ENCODE measurements around the gene ITGA1.

ITGA1 gene

GRCh38 chr5:52928689-52929088 is 141.0 kb downstream of the ITGA1 start:
- ATAC-seq = no peak
- TF ChIP-seq TCF4 (CRISPR knock-in tag; IDR thresholded peaks at IDR 0.05; ENCODE audit: borderline replicate concordance) (no peak), ZFP3 (CRISPR knock-in tag; IDR thresholded peaks at IDR 0.05) (no peak), ZNF70 (CRISPR knock-in tag; IDR thresholded peaks at IDR 0.05) (no peak), OSR1 (CRISPR knock-in tag; IDR thresholded peaks at IDR 0.05) (no peak), ISL1 (CRISPR knock-in tag; IDR thresholded peaks at IDR 0.05) (no peak), ESRRG (CRISPR knock-in tag; IDR thresholded peaks at IDR 0.05) (no peak), CSRNP3 (CRISPR knock-in tag; IDR thresholded peaks at IDR 0.05) (no peak), PPARA (CRISPR knock-in tag; IDR thresholded peaks at IDR 0.05; ENCODE audit: borderline replicate concordance) (no peak), TSHZ2 (CRISPR knock-in tag; IDR thresholded peaks at IDR 0.05) (no peak), ARNTL (CRISPR knock-in tag; IDR thresholded peaks at IDR 0.05; ENCODE audit: borderline replicate concordance, low read depth) (no peak), CSDC2 (CRISPR knock-in tag; IDR thresholded peaks at IDR 0.05) (no peak), TOX (CRISPR knock-in tag; IDR thresholded peaks at IDR 0.05; ENCODE audit: borderline replicate concordance) (no peak), ZC3H10 (CRISPR knock-in tag; IDR thresholded peaks at IDR 0.05) (no peak)
- TF ChIP-seq, protein P1, sequence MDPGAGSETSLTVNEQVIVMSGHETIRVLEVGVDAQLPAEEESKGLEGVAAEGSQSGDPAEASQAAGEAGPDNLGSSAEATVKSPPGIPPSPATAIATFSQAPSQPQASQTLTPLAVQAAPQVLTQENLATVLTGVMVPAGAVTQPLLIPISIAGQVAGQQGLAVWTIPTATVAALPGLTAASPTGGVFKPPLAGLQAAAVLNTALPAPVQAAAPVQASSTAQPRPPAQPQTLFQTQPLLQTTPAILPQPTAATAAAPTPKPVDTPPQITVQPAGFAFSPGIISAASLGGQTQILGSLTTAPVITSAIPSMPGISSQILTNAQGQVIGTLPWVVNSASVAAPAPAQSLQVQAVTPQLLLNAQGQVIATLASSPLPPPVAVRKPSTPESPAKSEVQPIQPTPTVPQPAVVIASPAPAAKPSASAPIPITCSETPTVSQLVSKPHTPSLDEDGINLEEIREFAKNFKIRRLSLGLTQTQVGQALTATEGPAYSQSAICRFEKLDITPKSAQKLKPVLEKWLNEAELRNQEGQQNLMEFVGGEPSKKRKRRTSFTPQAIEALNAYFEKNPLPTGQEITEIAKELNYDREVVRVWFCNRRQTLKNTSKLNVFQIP (CRISPR knock-in tag; IDR thresholded peaks at IDR 0.05; ENCODE audit: borderline replicate concordance, low read depth) = no peak
- TF ChIP-seq, protein P2, sequence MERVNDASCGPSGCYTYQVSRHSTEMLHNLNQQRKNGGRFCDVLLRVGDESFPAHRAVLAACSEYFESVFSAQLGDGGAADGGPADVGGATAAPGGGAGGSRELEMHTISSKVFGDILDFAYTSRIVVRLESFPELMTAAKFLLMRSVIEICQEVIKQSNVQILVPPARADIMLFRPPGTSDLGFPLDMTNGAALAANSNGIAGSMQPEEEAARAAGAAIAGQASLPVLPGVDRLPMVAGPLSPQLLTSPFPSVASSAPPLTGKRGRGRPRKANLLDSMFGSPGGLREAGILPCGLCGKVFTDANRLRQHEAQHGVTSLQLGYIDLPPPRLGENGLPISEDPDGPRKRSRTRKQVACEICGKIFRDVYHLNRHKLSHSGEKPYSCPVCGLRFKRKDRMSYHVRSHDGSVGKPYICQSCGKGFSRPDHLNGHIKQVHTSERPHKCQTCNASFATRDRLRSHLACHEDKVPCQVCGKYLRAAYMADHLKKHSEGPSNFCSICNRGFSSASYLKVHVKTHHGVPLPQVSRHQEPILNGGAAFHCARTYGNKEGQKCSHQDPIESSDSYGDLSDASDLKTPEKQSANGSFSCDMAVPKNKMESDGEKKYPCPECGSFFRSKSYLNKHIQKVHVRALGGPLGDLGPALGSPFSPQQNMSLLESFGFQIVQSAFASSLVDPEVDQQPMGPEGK (CRISPR knock-in tag; IDR thresholded peaks at IDR 0.05; ENCODE audit: borderline replicate concordance) = no peak

DNA sequence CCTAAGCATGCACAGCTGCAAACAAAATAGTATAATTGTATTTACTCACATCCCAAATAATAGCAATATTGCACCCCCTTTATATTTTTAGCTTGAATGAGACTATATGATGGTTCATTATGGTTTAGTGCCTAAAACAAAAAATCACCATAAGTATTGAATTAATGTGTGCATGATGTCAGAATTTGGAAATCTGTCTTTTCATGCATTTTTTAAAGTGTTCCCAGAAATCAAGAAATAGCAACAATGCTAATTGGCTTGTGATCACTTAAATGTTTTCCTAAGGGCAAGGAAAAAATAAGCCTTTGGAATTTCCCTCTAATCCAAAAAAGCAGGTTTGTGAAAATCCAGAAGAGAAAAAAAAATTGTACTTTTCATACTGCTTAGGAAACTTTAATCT is 150.5 kb downstream of the ITGA1 start:
- ATAC-seq = no peak
- TF ChIP-seq ZC3H10 (CRISPR knock-in tag; IDR thresholded peaks at IDR 0.05) (no peak), GLIS3 (CRISPR knock-in tag; IDR thresholded peaks at IDR 0.05) (no peak), ISL1 (CRISPR knock-in tag; IDR thresholded peaks at IDR 0.05) (no peak), RARB (CRISPR knock-in tag; IDR thresholded peaks at IDR 0.05) (no peak), ZNF565 (CRISPR knock-in tag; conservative IDR thresholded peaks at IDR 0.05; ENCODE audit: low read depth) (no peak), BACH2 (CRISPR knock-in tag; IDR thresholded peaks at IDR 0.05; ENCODE audit: borderline replicate concordance) (no peak), CSDC2 (CRISPR knock-in tag; IDR thresholded peaks at IDR 0.05) (no peak), TOX (CRISPR knock-in tag; IDR thresholded peaks at IDR 0.05; ENCODE audit: borderline replicate concordance) (no peak), PPARA (CRISPR knock-in tag; IDR thresholded peaks at IDR 0.05; ENCODE audit: borderline replicate concordance) (no peak), ZFP3 (CRISPR knock-in tag; IDR thresholded peaks at IDR 0.05) (no peak), TSHZ2 (CRISPR knock-in tag; IDR thresholded peaks at IDR 0.05) (no peak), ARNTL (CRISPR knock-in tag; IDR thresholded peaks at IDR 0.05; ENCODE audit: borderline replicate concordance, low read depth) (no peak), ZFP30 (CRISPR knock-in tag; IDR thresholded peaks at IDR 0.05) (no peak), ZNF70 (CRISPR knock-in tag; IDR thresholded peaks at IDR 0.05) (no peak), OSR1 (CRISPR knock-in tag; IDR thresholded peaks at IDR 0.05) (no peak), CREB5 (CRISPR knock-in tag; IDR thresholded peaks at IDR 0.05; ENCODE audit: low read depth) (no peak), CSRNP3 (CRISPR knock-in tag; IDR thresholded peaks at IDR 0.05) (no peak), SNAI2 (CRISPR knock-in tag; IDR thresholded peaks at IDR 0.05) (no peak)
- TF ChIP-seq, protein P1 (CRISPR knock-in tag; IDR thresholded peaks at IDR 0.05; ENCODE audit: borderline replicate concordance, low read depth) = no peak

Measured in SK-N-SH treated with all-trans-retinoic acid at 6 μM for 48 hours (cell line).